Midbrain (tissue), 1 donor: ENCODE data around the gene SCAPER.

Source experiments
- DNase-seq: peaks from one replicate; lab custom pipeline; 2025; lab: John Stamatoyannopoulos, UW

SCAPER gene, protein sequence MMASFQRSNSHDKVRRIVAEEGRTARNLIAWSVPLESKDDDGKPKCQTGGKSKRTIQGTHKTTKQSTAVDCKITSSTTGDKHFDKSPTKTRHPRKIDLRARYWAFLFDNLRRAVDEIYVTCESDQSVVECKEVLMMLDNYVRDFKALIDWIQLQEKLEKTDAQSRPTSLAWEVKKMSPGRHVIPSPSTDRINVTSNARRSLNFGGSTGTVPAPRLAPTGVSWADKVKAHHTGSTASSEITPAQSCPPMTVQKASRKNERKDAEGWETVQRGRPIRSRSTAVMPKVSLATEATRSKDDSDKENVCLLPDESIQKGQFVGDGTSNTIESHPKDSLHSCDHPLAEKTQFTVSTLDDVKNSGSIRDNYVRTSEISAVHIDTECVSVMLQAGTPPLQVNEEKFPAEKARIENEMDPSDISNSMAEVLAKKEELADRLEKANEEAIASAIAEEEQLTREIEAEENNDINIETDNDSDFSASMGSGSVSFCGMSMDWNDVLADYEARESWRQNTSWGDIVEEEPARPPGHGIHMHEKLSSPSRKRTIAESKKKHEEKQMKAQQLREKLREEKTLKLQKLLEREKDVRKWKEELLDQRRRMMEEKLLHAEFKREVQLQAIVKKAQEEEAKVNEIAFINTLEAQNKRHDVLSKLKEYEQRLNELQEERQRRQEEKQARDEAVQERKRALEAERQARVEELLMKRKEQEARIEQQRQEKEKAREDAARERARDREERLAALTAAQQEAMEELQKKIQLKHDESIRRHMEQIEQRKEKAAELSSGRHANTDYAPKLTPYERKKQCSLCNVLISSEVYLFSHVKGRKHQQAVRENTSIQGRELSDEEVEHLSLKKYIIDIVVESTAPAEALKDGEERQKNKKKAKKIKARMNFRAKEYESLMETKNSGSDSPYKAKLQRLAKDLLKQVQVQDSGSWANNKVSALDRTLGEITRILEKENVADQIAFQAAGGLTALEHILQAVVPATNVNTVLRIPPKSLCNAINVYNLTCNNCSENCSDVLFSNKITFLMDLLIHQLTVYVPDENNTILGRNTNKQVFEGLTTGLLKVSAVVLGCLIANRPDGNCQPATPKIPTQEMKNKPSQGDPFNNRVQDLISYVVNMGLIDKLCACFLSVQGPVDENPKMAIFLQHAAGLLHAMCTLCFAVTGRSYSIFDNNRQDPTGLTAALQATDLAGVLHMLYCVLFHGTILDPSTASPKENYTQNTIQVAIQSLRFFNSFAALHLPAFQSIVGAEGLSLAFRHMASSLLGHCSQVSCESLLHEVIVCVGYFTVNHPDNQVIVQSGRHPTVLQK (N-terminal part only)

DNA sequence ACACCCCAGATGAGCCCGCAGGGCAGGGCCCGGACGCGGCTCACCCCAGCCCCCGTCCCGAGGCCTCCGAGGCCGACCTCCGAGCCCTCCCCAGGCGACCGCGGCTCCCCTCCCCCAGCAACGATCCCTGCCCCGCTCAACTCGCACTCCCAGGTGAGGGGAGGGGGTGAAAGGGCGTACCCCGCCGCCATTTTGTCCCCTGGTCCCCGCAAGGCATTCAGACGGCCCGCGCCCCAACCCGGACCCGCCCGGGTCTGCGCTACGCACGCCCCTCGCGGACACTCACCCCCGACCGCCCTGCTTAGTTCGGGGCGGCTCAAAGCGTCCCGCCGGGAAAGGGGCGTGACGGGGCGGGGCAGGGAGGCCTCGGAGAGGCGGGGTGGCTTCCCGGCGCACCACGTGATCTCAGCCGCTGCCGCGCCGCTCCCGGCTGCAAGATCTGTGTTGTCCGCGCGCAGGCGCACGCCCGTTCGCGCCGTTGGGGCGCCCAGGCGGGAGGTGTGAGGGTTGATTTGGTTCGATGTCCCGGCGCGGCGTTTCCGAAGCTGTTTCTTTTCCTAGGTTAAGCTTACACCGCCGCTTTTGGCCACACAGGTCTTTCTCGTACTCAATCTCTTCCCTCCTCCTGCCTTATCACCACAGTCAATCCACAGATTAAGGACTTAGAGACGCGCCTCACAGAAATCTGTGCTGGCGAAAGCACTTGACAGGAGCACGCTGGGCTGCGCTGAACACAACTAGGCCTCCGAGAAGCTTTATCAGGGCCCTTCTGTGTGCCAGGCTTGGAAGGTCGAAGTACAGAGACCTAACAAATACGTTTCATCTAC, at the start of gene SCAPER:
Gene SCAPER, minus strand, starts transcription at position 328 of the 827 bp plus-strand sequence. CDS start 21,523 bp downstream, outside the sequence.
- DNase-seq = peak; percentile 94

DNA sequence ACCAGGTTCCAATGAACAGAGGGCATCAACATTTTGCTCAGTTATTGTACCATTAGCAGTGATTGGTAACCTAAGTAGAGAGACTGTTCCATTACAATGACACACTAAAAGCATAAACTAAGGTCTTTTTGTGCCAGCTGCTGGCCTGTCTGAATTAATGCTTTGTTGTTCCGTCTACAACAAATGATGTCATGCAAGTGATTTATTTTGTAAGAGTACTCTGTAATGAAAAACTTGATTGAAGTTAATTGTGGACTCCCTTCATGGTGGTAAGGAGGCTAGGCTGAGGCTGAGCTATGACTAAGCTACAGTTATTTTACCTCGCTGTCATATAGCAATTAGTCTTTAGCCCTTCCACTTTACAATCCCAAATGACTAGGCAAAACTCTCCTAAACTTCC, 49.6 kb upstream of the SCAPER start:
- peak; percentile 39 for DNase-seq

DNA sequence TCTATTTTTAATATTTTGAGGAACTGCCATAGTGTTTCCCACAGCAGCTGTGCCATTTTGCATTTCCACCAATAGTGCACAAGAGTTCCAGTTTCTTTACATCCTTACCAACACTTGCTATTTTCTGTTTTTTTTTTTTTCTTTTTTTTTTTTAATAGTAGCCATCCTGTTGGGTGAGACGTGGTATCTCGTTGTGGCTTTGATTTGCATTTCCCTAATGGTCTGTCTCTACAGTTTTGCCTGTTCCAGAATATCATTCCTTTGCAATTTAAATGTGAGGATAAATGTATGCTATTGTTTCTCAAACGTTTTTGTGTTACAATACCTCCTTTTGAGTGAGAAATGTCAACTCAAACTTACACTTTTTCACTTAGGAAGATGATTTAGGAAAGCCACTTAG, 48.8 kb upstream of the SCAPER start:
- DNase-seq = no peak

DNA sequence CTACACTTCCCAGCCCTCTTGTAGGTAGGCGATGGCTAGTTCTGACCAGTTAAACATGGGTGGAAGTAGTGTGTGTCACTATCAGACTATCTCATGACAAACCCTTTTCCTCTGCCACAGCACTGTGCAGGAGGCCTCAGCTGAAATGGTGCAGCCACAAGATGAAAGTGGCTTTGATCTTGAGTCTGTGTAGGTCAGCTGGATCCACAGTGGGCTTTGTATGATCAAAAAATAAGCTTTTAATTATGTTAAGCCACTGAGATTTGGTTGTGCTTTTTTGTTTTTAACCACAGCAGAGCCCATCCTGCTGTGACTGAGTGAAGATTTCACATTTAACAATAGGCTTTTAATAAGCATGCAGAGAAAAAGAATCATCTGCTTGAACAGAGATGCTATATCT, 46.1 kb upstream of the SCAPER start:
- peak; percentile 24 for DNase-seq

DNA sequence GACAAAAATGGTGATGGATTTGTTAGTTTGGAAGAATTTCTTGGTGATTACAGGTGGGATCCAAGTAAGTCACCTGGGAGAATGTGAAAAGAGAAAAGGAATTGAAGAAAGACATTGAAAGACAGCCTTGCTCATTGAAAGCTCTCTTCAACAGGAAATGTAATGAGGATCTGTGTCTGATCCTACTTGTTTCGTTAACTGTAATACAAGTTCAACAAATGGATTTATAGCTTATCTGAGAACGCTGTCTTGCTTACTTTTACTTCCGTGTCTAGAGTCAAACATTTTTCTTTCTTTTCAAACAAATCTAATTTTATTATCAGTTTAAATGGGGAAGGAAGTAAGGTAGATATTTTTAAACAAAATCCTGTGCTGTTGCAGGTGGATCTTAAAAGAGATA, 42.3 kb upstream of the SCAPER start:
- DNase-seq = no peak

DNA sequence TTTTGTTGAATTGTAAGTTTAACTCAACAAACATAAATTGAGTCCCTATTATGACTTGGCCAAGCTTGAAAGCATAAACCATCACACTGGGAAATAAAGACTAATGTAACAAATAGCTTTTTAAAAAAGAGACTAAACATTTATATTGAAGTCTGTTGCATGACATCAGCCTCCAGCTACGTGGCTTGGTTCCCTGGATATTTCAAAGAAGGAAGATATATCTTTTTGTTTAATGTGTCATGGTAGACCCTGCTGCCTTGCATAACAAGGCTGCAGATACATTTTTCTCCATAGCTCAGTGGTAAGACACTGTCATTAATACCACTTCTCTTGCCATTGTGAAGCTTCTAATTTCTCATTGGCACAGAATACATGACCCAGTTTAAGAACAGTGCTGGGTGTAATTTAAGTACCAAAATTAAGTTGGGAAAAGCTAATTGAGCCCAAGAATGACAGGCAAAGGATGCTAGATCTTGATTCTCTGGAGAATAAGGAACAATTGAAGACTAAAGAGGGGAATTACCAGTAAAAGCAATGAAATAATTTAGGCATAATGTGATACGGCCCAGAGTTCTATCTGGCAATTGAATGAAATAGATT, 40.5 kb upstream of the SCAPER start:
- DNase-seq = no peak

DNA sequence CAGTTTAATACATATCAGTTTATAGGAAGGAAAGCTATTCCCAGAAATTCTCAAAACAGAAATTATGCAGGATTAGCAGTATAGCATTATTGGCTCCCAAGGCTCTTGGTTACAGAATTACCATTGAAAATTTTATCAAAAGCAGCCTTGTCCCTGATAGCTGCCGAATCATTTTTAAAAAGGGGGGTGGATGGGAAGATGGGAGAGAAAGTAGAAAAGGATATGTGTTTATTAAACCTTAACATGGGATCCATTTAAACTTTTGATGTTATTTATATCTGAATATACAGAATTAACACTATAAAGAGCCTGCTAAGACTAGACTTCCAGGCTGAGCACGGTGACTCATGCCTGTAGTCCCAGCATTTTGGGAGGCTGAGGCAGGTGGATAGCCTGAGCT, 37.2 kb upstream of the SCAPER start:
- DNase-seq = no peak

DNA sequence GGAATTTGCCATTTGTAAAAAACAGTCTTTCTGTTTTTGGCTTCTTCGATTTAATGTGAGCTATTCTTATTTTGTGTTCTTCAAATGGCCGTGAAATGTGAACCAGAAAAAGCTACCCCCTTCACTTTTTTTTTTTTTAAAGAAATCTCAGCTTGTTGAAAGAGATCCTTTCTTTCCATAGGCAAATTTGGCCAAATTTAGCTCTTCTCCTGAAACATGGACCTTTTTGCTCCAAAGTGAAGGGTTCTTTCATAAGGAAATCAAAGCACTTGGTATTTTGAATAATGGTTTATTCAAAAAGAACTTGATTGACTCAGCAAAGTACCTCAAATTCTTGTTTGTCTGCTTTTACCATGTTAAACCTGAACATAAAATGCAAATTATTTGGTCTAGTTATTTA, 36.5 kb upstream of the SCAPER start:
- no peak for DNase-seq

DNA sequence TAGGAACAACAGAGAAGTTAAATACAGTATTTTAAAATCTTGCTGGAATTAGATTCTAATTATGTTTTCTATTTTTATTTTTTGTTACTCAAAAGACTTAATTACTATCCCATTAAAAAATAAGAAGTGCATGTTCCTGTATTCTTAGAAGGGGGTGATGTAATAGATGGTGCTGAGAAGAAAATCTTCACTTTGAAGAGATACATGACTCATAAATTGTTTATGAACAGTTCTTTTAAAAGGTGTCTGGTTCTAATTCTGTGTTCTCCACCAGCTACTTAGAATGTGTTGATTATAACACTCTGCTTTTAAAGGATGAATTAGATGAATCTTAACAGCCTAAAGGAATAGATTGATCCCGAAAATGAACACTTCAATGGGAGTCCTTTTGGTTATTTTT, 34.6 kb upstream of the SCAPER start:
- no peak for DNase-seq

DNA sequence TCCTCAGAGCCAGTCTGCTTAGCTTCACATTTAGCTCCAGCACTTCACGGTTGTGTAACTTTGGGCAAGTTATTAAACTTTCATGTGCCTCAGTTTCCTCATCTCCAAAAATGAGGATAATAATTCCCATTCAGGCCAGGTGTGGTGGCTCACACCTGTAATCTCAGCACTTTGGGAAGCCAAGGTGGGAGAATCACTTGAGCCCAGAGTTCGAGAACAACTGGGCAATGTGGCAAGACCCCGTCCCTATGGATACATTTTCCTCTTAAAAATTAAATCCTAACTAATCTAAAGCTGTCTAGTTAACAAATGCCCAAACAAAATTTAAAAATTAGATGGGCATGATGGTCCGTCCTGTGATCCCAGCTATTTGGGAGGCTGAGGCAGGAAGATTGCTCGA, 33.6 kb upstream of the SCAPER start:
- no peak for DNase-seq

DNA sequence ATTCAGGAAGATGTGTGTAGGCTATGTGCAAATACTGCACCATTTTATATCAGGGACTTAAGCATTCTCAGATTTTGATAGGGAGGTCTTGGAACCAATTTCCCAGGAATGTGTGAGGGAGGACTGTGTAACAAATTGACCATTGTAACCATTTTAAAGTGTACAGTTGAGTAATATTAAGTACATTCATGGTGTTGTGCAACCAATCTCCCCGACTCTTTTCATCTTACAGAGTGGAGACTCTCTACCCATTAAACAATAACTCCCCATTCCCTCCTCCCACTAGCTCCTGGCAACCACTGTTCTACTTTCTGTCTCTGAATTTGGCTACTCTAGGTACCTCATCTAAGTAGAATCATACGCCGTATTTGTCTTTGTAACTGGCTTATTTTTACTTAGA, 31.5 kb upstream of the SCAPER start:
- DNase-seq = no peak

DNA sequence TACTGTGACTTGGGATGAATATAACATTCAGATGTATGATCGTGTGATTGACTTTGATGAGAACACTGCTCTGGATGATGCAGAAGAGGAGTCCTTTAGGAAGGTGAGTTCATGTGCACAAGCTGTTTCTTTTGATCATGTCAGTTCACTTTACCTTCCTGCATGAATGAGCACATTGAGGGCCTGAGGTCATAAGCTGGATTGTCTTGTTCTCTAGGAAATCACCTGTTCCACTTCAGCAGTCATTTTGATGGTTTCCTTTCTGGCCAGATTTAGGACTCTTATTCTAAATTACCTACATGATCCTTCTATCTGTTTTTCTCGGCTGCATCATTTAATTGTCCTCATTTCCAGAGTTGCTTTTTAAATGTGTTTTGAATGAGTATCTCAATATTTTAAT, 30.5 kb upstream of the SCAPER start:
- no peak for DNase-seq

DNA sequence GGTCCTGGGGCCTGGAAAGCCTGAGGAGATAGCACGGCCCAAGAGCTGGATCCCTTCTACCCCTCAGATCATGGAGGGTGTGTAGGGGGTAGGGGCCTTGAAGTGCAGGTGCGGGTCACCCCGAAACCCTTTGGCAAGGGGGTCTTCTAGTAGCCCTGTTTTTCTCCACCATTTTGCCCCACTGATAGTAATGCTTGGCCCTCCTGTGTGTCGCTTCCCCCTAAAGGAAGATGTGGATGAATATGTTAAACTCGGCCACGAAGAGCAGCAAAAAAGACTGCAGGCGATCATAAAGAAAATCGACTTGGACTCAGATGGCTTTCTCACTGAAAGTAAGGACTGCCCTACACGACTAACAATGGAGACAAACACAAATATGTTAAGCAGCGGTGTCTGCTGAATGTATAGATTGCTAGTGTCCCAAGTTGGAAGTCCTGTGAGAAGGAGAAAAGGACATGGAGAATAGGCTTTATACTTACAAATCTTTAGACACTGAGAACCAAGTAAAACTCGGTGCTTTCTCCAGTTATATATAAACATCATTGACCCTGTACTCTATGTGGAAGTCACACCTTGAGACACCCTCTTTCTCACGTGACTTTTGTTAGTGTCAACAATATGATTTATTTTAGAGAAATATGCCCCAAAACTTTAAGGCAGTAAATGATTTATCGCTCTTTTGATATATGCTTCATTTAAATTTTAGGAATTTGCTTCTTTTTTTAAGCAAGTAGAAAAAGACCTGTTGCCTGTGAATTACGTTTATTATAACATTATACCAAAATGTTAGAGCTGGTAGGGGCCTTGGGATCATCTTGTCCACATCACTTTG, 27.2 kb upstream of the SCAPER start:
- no peak for DNase-seq

DNA sequence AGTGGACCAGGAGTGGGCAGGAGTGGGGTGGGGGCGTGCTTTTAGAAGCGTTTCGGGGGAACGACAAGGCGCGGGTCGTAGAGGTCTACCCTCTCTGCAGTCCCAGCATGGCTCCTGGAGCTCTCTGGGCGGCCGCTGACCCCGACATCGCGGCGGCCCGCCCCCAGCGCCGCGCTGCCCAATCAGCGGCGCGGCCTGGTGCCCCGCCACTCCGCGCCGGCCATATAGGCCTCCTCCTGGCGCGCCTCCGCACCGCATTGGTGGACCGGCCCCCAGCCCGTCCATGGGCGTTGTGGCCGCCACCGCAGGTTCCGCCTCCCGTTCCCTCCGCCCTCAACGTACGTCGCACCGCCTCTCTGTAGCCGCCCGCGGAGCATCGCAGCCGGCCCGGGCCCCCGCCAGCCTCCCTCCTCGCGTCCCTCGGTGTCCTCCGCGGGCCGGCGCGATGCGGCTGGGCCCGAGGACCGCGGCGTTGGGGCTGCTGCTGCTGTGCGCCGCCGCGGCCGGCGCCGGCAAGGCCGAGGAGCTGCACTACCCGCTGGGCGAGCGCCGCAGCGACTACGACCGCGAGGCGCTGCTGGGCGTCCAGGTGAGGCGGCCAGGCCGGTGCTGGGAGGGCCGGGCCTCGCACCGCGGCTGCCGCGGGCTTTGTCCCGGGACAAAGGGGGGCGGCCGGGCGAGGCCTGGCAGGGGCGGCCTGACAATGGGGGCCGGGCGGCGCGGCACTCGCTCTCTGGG, 26.4 kb upstream of the SCAPER start, which contains the start of gene RCN2:
Gene RCN2, plus strand, starts transcription at position 353 of the 738 bp plus-strand sequence. Its CDS starts 93 bp downstream, at position 446.
- DNase-seq = peak; percentile 96

DNA sequence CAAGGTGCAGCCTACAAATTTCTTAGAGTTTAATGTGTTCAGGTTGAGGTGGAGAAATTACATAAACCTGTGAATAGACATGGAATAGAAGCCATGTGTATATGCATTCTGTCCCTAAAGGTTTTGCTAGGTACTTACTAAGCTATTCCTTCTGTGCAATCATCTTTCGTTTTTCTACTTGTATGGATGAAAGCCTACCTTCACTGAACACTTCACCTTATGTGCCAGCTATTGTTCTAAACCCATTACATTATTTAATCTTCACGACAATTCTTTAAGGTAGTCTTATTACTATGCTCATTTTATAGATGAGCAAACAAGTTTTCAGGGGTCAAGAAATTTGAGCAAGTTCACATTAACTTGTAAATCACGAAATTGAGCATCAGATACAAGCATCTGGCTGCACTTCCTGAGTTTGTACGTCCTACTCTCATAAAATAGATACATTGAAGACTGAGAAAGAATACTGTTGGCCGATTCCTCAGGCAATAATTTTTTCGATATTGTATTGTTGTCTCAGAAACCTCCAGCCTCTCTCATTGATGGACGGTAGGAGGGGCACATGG, 25.8 kb upstream of the SCAPER start:
- DNase-seq = no peak

DNA sequence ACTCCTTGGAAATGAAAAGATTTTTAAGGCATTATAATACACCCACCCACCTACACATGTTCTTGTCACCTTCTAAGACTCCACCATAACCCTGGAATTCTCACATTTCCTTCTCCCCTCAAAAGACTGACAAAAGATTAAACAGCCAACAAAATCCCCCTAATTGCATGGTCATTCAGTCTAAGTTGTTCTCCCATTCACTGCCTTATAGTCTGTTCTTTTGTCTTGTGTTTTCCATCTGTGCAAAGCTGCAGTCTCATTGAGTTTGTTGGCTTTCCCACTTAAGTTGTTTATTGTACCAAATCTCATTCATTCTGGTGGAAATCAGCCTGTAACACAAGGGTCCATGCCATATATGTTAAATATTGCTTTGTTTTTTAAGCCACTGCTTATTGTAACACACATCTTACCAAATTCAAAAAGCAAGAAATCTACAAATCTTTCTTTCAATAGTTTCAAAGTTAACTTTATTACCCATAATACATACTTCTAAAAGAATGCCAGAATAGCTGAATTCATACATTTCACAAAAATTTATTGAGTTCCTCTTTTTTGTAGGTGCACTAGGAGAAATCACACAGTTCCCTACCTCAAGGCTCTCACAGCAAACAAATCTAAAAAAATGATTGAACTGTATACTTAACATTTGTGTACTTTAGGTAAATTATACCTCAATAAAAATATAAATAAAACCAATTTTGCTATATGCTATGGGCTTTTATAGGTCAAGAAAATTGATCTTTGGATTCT, 24.0 kb upstream of the SCAPER start:
- no peak for DNase-seq

DNA sequence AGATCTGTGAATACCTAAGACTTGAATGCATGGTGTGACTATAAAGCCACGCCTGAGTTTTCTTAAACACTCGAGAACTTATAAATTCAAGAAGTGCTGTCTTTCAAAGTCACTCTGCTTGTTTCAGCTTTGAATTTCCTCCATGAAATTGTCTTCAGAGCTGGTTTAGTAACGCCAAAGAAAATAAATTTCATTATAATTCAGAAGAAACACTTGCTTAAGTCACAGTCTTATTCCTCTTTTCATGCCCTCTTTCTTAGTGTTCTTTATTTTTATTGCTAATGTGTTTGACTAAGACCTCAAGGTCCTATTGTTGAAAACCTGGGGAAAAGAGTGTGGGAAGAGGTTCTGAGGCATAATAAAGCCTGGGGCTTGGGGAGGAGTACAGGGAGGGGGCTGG, 23.1 kb upstream of the SCAPER start:
- DNase-seq = no peak

DNA sequence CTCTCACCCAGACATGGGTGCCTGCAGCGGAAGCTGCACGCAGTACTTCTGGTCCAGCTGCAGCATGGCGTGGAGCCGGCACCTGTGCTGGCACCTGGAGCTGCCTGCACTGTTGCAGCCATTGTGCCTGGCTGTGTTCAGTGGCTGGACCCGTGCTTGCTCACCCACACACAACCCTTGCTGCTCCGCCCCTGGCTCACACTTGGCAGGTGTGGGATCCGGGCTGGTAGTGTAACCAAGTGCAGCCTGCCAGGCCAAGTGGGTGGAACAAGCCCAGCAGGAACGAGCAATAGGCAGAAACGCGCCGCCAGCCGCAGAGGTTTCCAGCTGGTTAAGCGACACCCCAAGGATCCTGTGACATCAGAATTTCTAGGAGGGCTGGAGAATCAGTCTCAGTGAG, 11.2 kb upstream of the SCAPER start:
- no peak for DNase-seq
